Tracheal epithelial cell (primary cell): ENCODE results near the gene SPOCD1. TPM values are rescaled to one million over a fixed set of nuclear protein-coding genes. Genes with fewer than 3 reads are reported as not detected.

ENCODE experiments used
- total RNA-seq: library from RNA; depleted of rRNA; stranded (reverse); fragments of >200 nt; gene quantifications from 2 replicates; pipeline ENCODE4 v1.2.1, GENCODE V29; 2014

SPOCD1 gene
- 1.5 and 15.2 TPM in 2 replicates for total RNA-seq

DNA sequence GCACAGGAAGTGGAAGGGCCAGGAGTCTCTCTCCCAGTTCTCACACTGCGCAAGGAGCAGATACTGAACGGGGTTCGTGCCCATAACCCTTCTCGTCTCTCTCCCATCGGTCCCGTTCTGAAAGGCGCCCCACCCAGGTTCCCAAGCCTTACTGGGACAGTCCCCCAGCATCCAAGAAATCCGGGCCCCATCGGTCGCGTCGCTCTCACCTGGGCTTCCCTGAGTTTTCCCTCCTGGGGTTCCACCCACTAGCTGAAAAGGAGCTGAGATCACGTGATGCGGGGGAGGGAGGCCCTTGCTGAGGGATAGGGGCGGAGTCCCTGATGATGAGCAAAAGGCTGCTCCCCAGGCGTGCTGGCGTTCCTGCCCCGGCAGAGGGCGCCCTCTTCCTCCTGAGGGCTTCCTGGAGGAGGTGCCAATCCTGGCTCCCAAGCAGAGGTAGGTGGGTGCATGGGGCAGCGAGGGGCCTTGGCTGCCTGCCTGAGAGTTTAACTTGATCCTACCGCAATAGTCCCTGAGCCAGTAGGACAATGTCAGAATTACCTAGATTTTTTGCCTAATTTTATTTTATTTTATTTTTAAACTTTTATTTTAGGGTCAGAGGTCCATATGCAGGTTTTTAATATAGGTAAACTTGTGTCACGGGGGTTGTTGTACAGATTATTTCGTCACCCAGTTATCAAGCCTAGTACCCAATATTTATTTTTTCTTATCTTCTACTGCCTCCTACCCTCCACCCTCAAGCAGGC lies at the start of gene SPOCD1:
TSS of gene SPOCD1 (minus strand) at position 271 of the 749 bp plus-strand sequence. CDS start 689 bp downstream, outside the sequence.

DNA sequence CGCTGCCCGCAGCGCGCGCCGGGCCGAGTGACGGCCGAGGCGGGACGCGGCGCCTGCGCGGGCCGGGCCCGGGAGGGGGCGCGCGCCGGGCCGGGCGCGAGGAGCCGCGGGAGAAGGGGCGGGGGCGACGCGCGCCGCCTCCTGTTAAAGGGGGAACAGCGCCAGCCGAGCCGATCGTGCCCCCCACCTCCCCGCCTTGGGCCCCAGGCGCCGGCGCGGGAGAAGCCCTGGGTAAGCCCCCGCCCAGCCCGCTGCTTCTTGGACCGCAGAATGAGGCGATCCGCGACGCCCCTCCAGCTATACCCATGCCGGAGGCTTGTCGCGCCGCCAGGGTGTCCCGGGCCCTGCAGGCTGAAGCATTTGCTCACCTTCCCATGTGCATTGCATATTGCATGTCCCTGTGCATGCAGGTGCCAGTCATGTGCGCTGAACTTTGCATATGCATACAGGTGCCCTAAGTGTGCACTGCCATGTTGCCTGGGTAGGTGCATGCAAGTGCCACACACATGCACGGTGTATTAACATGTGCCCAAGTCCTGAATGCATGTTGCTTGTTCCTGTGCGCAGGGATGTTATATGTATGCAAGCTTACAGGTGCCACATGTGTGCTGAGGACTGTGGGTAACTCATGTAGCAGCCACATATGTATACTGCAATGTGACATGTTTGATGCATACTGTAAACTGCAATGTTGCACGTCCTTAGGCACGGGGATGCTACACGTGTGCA lies 51.3 kb downstream of the SPOCD1 start, which contains the start of gene ADGRB2:
TSS of gene ADGRB2 (minus strand) at position 29 of the 729 bp plus-strand sequence. CDS start 7,119 bp downstream, outside the sequence.

Other genes starting within 250 kb of the SPOCD1 start
- 179 and 186 TPM in 2 replicates for gene TINAGL1, start 239.5 kb downstream of the SPOCD1 start, total RNA-seq
- under 0.01 TPM in 1 of 2 replicates, not detected in the other for gene HCRTR1, start 198.3 kb downstream of the SPOCD1 start, total RNA-seq
- gene PEF1, start 171.1 kb downstream of the SPOCD1 start, total RNA-seq: 106 and 109 TPM in 2 replicates
- 130 and 134 TPM in 2 replicates for gene COL16A1, start 112.0 kb downstream of the SPOCD1 start, total RNA-seq
- gene ADGRB2, start 51.7 kb downstream of the SPOCD1 start, total RNA-seq: 0.21 and 0.72 TPM in 2 replicates
- 187 and 231 TPM in 2 replicates for gene PTP4A2, start 122.3 kb upstream of the SPOCD1 start, total RNA-seq
- 38.6 and 60.7 TPM in 2 replicates for gene KHDRBS1, start 197.8 kb upstream of the SPOCD1 start, total RNA-seq